Peyer's patch (tissue), 4 donors: ENCODE data around the gene FANCI. TPM values are rescaled to one million over a fixed set of nuclear protein-coding genes. Genes with fewer than 3 reads are reported as not detected.
A peak's percentile ranks its signal among the peaks of the same experiment; 100 is the strongest.

Experiments
- DNase-seq, 3 donors: peaks; one replicate each; pipeline ENCODE4 v3.0.0-alpha.2; 2017 to 2019
- H3K27ac ChIP-seq, 4 donors: fragments of 200-600 bp; sonication (generic); one replicate each; pipeline ENCODE4 v1.5.1; 2016 to 2019
- H3K27me3 ChIP-seq, 2 donors: fragments of 200-600 bp; sonication (generic); one replicate each; pipeline ENCODE4 v1.5.1; 2019
- H3K36me3 ChIP-seq, 3 donors: fragments of 200-600 bp; sonication (generic); one replicate each; pipeline ENCODE4 v1.5.1; 2016 to 2019
- H3K4me1 ChIP-seq, 4 donors: fragments of 200-600 bp; sonication (generic); one replicate each; pipeline ENCODE4 v1.5.1; 2016 to 2019
- H3K4me3 ChIP-seq, 4 donors: fragments of 200-600 bp; sonication (generic); 1 replicate in 3 of 4; 2 replicates in 1 of 4; pipeline ENCODE4 v1.5.1; 2016 to 2019; ENCODE audit warnings: mild to moderate bottlenecking in 1 of 4
- H3K9me3 ChIP-seq, 4 donors: fragments of 200-600 bp; sonication (generic); one replicate each; pipeline ENCODE4 v1.5.1; 2016 to 2019; ENCODE audit warnings: mild to moderate bottlenecking in 1 of 4
- CTCF ChIP-seq, 6 experiments: fragments of 450-650 bp in 4 of 6; fragments of 200-600 bp in 2 of 6; sonication (generic) in 1 of 6; IDR thresholded peaks; one replicate each; pipeline ENCODE4 v1.5.1; 2017 to 2019; ENCODE audit warnings: antibody characterized with exemption in 6 of 6, mild to moderate bottlenecking in 3 of 6, moderate library complexity in 1 of 6
- POLR2A ChIP-seq, 2 donors: fragments of 450-650 bp; IDR thresholded peaks; one replicate each; pipeline ENCODE4 v1.5.1; 2017; ENCODE audit warnings: antibody characterized with exemption in 2 of 2, mild to moderate bottlenecking in 2 of 2, moderate library complexity in 2 of 2
- total RNA-seq, 4 donors: library from RNA; depleted of rRNA; stranded (reverse); fragments of >200 nt; gene quantifications; one replicate each; pipeline ENCODE4 v1.1.0, GENCODE V29; 2016

Gene FANCI
- total RNA-seq, 4 donors from 2014 or later = 5.6 to 75.9 (median 10.8) TPM

- Histone ChIP-seq H3K9me3 (no peaks in the 10 kb centered on the region), H3K27ac (peak overlapping the region in 1 of 4 donors; percentile 54), H3K36me3 (peaks cover 0 to 94% (median 5%) of the 10 kb centered on the region in 3 donors), H3K27me3 (no peaks in the 10 kb centered on the region), H3K4me1 (peaks cover 9 to 52% (median 24%) of the 10 kb centered on the region in 4 donors), H3K4me3 (no peak overlapping the region)
- TF ChIP-seq CTCF (IDR thresholded peaks at IDR 0.05) = no peak
- no peak for TF ChIP-seq POLR2A (IDR thresholded peaks at IDR 0.05)
- DNase-seq = no peak
Observed at GRCh38 chr15:89328398-89329254, 84.8 kb downstream of the FANCI start.

- no peak for TF ChIP-seq POLR2A (IDR thresholded peaks at IDR 0.05)
- no peak for TF ChIP-seq CTCF (IDR thresholded peaks at IDR 0.05)
- Histone ChIP-seq H3K27me3 (no peaks in the 10 kb centered on the region), H3K36me3 (peaks cover 0 to 85% (median 5%) of the 10 kb centered on the region in 3 donors), H3K4me1 (peaks cover 9 to 54% (median 24%) of the 10 kb centered on the region in 4 donors), H3K9me3 (no peaks in the 10 kb centered on the region), H3K4me3 (no peak overlapping the region), H3K27ac (peak overlapping the region in 2 of 4 donors; percentile 8 to 54)
- peak in 1 of 3 donors; percentile 57 for DNase-seq
Observed at GRCh38 chr15:89329329-89330084, 85.7 kb downstream of the FANCI start.

- Histone ChIP-seq H3K27ac (peak overlapping the region in 2 of 4 donors; percentile 8 to 54), H3K27me3 (no peaks in the 10 kb centered on the region), H3K36me3 (peaks cover 0 to 81% (median 5%) of the 10 kb centered on the region in 3 donors), H3K4me3 (no peak overlapping the region), H3K4me1 (peaks cover 9 to 55% (median 24%) of the 10 kb centered on the region in 4 donors), H3K9me3 (no peaks in the 10 kb centered on the region)
- TF ChIP-seq CTCF (IDR thresholded peaks at IDR 0.05) = peak in 1 of 6 experiments; percentile 2
- no peak for TF ChIP-seq POLR2A (IDR thresholded peaks at IDR 0.05)
- DNase-seq = peak in 2 of 3 donors; percentile 71 to 80
Observed at GRCh38 chr15:89330119-89330518, 86.3 kb downstream of the FANCI start.

- Histone ChIP-seq H3K4me1 (peaks cover 9 to 62% (median 26%) of the 10 kb centered on the region in 4 donors), H3K9me3 (no peaks in the 10 kb centered on the region), H3K36me3 (peaks cover 0 to 72% (median under 1%) of the 10 kb centered on the region in 3 donors), H3K27ac (peak overlapping the region in 2 of 4 donors; percentile 8 to 54), H3K4me3 (no peak overlapping the region), H3K27me3 (no peaks in the 10 kb centered on the region)
- no peak for DNase-seq
- TF ChIP-seq POLR2A (IDR thresholded peaks at IDR 0.05) (no peak), CTCF (IDR thresholded peaks at IDR 0.05) (no peak)
Observed at GRCh38 chr15:89330881-89331595, 87.3 kb downstream of the FANCI start.

- TF ChIP-seq CTCF (IDR thresholded peaks at IDR 0.05) (peak in 2 of 6 experiments; percentile 15 to 26), POLR2A (IDR thresholded peaks at IDR 0.05) (no peak)
- Histone ChIP-seq H3K9me3 (no peaks in the 10 kb centered on the region), H3K36me3 (peaks cover 0 to 58% (median 0%) of the 10 kb centered on the region in 3 donors), H3K4me1 (peaks cover 9 to 62% (median 26%) of the 10 kb centered on the region in 4 donors), H3K27me3 (no peaks in the 10 kb centered on the region), H3K4me3 (peak overlapping the region in 2 of 4 donors; percentile 86 to 98), H3K27ac (no peak overlapping the region)
- peak in 1 of 3 donors; percentile 43 for DNase-seq
Observed at GRCh38 chr15:89332446-89332845, 88.7 kb downstream of the FANCI start.
